ENCODE measurements around the gene WSCD2. TPM values are rescaled to one million over a fixed set of nuclear protein-coding genes. Genes with fewer than 3 reads are reported as not detected.

Gene WSCD2
- total and polyA plus RNA-seq, 2 donors (not counting 1 experiment from before 2014, with no cell fraction given): 1.1 to 5.9 TPM

GRCh38 chr12:108169708-108170107 is 40.6 kb downstream of the WSCD2 start:
- no peaks in the 10 kb centered on the region for H3K4me1 Mint-ChIP-seq
- Histone ChIP-seq H3K36me3 (replicated peaks in 1 of 2; ENCODE audit: control extremely low read depth in 1 of 2, control insufficient read depth in 1 of 2, extremely low read depth in 1 of 2, insufficient read depth in 2 of 2, low read length in 1 of 2) (no peaks in the 10 kb centered on the region), H3K79me2 (ENCODE audit: control insufficient read depth, insufficient read depth, low read length) (no peaks in the 10 kb centered on the region), H2AFZ (ENCODE audit: insufficient read depth, low read depth, low read length, poor library complexity, severe bottlenecking) (no peak overlapping the region), H3K4me3 (ENCODE audit: control extremely low read depth in 1 of 5, extremely low read depth in 1 of 5, insufficient read depth in 1 of 5, low read depth in 2 of 5, low read length in 4 of 5) (no peak overlapping the region), H3K9ac (ENCODE audit: low read length) (no peak overlapping the region), H3K27ac (ENCODE audit: low read length in 2 of 2) (no peak overlapping the region), H3K9me3 (ENCODE audit: control extremely low read depth in 1 of 3, control insufficient read depth in 2 of 3, insufficient read depth in 1 of 3, low read length in 2 of 3) (peaks cover 0 to 3% (median 0%) of the 10 kb centered on the region in 3 donors), H3K4me1 (ENCODE audit: control insufficient read depth in 2 of 2, insufficient read depth in 2 of 2, low read length in 2 of 2) (no peaks in the 10 kb centered on the region), H3K4me2 (replicated peaks; ENCODE audit: low read depth, low read length, poor library complexity, severe bottlenecking) (no peak overlapping the region), H4K20me1 (ENCODE audit: control insufficient read depth, insufficient read depth, low read length, poor library complexity, severe bottlenecking) (no peaks in the 10 kb centered on the region), H3K27me3 (replicated peaks in 1 of 4; ENCODE audit: control extremely low read depth in 1 of 4, control insufficient read depth in 3 of 4, insufficient read depth in 4 of 4, low read length in 3 of 4) (peaks cover 0 to 8% (median 0%) of the 10 kb centered on the region in 4 experiments)
- CTCF ChIA-PET: no interaction called here
- no peaks in the 10 kb centered on the region for H3K9me3 Mint-ChIP-seq (ENCODE audit: insufficient read depth)
- DNase-seq (no peak), ATAC-seq (ENCODE audit: low read depth) (no peak)
- WGBS (ENCODE audit: insufficient coverage): no CpG with 5 or more reads among the region's 2 CpGs
- no peak overlapping the region for H3K27ac Mint-ChIP-seq
- no peak overlapping the region for H3K4me3 Mint-ChIP-seq
- TF ChIP-seq CTCF (IDR thresholded peaks at IDR 0.05) (no peak), EZH2 (IDR thresholded peaks at IDR 0.05; ENCODE audit: borderline replicate concordance, insufficient read depth, low read depth, low read length, poor library complexity, severe bottlenecking) (no peak)
- POLR2A ChIA-PET: no interaction called here
- intact Hi-C loops (cut with micrococcal nuclease): no loop called here
- H3K27me3 Mint-ChIP-seq: peaks cover 14% of the 10 kb centered on the region

GRCh38 chr12:108170164-108170563 is 41.1 kb downstream of the WSCD2 start:
- Histone ChIP-seq H3K27ac (ENCODE audit: low read length in 2 of 2) (no peak overlapping the region), H3K4me3 (ENCODE audit: control extremely low read depth in 1 of 5, extremely low read depth in 1 of 5, insufficient read depth in 1 of 5, low read depth in 2 of 5, low read length in 4 of 5) (no peak overlapping the region), H3K4me1 (ENCODE audit: control insufficient read depth in 2 of 2, insufficient read depth in 2 of 2, low read length in 2 of 2) (no peaks in the 10 kb centered on the region), H3K9me3 (ENCODE audit: control extremely low read depth in 1 of 3, control insufficient read depth in 2 of 3, insufficient read depth in 1 of 3, low read length in 2 of 3) (peaks cover 0 to 3% (median 0%) of the 10 kb centered on the region in 3 donors), H3K4me2 (replicated peaks; ENCODE audit: low read depth, low read length, poor library complexity, severe bottlenecking) (no peak overlapping the region), H3K79me2 (ENCODE audit: control insufficient read depth, insufficient read depth, low read length) (no peaks in the 10 kb centered on the region), H4K20me1 (ENCODE audit: control insufficient read depth, insufficient read depth, low read length, poor library complexity, severe bottlenecking) (no peaks in the 10 kb centered on the region), H3K27me3 (replicated peaks in 1 of 4; ENCODE audit: control extremely low read depth in 1 of 4, control insufficient read depth in 3 of 4, insufficient read depth in 4 of 4, low read length in 3 of 4) (peaks cover 0 to 8% (median 0%) of the 10 kb centered on the region in 4 experiments), H3K36me3 (replicated peaks in 1 of 2; ENCODE audit: control extremely low read depth in 1 of 2, control insufficient read depth in 1 of 2, extremely low read depth in 1 of 2, insufficient read depth in 2 of 2, low read length in 1 of 2) (no peaks in the 10 kb centered on the region), H2AFZ (ENCODE audit: insufficient read depth, low read depth, low read length, poor library complexity, severe bottlenecking) (no peak overlapping the region), H3K9ac (ENCODE audit: low read length) (no peak overlapping the region)
- Mint-ChIP-seq H3K27me3 (peaks cover 12% of the 10 kb centered on the region), H3K27ac (no peak overlapping the region), H3K4me3 (no peak overlapping the region), H3K4me1 (no peaks in the 10 kb centered on the region), H3K9me3 (ENCODE audit: insufficient read depth) (no peaks in the 10 kb centered on the region)
- no CpG with 5 or more reads among the region's 2 CpGs for WGBS (ENCODE audit: insufficient coverage)
- POLR2A ChIA-PET: no interaction called here
- ATAC-seq (ENCODE audit: low read depth) (no peak), DNase-seq (no peak)
- intact Hi-C loops (cut with micrococcal nuclease): no loop called here
- CTCF ChIA-PET: no interaction called here
- no peak for TF ChIP-seq CTCF (IDR thresholded peaks at IDR 0.05)
- no peak for TF ChIP-seq EZH2 (IDR thresholded peaks at IDR 0.05; ENCODE audit: borderline replicate concordance, insufficient read depth, low read depth, low read length, poor library complexity, severe bottlenecking)
